HTERT RPE-1 (cell line): ENCODE results near the gene SNRPB.

Experiments used
- in situ Hi-C: fragments of 300-500 bp; cut with MboI; formaldehyde crosslinking; loops from 4 replicates; pipeline ENCODE4 v1.14.3; 2020; ENCODE audit warnings: low sequenced_read_pairs

SNRPB gene

DNA sequence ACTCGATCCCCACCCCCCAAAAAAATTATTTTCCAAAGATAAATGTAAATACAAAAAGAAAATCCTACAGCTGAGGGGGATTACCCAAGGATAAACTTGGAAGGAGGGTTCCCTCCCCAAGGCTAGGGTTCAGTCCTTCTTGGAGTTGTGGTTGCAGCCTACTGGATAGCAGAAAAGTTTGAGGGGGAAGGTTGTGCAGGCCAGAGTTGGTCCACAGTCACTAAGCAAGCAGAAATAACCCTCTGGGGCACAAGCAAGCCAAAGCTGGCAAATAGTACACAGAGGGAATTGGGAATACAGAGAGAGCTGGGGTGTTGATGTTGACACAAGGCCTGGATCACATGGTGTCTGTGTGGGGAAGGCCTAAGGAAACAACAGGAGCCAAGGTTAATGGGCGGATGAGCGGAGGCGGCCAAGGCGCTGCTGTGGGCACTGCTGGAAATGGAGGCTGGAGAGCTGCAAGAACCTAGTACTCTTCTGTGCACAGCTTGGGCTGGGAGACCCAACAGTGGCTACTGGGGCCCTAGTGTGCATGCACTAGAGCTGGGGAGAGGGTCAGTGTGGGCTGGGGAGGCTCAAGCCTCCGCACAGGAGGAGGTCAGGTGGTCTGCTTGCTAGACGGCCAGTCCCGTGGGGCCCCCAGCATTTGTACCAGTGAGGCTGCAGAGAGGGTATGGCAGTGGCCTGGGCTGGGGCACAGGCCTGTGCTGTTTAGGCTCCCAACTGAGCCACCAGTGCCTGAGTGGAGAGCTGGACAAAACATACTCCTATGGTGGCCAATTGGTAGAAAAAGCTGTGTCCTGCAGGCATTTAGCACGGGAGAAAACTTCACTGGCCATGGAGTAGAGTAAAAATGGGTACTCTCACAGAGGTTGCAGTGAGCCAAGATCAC is 5.5 kb upstream of the SNRPB start:
- in situ Hi-C loops: no loop called here

DNA sequence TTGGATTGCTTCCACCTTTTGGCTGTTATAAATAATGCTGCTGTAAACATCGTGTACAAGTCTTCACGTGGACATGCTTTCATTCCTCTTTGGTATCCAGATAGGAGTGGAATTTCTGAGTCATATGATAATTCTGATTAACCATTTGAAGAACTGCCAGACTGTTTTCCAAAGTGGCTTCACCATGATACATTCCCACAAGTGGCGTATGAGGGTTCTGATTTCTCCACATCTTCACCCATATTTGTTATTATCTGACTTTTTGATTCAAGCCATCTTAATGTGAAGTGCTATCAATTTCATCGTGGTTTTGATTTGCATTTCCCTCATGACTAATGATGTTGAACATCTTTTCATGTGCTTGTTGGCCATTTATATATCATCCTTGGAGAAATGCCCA is 2.9 kb upstream of the SNRPB start:
- in situ Hi-C loops: no loop called here

DNA sequence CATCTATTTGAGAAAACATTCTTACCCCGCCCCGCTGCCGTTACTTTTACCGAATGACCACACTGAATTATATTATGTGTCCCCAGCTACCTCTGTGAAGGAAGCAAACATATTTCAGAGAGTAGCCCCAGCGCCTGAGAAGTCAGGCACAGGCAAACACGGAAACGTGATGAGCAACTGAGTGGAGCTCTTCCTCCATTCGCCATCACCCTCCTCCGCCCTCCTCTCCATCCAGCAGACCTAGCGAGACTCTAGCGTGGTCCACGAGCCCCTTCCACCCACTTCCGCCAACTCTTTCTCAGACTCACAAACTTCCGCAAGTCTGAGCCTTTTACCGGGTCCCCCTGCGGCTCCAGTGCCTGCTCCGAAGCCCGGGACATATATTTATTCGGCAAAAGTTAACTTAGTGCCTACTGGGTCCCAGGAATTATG is 582 bp downstream of the SNRPB start:
- in situ Hi-C loops: no loop called here

DNA sequence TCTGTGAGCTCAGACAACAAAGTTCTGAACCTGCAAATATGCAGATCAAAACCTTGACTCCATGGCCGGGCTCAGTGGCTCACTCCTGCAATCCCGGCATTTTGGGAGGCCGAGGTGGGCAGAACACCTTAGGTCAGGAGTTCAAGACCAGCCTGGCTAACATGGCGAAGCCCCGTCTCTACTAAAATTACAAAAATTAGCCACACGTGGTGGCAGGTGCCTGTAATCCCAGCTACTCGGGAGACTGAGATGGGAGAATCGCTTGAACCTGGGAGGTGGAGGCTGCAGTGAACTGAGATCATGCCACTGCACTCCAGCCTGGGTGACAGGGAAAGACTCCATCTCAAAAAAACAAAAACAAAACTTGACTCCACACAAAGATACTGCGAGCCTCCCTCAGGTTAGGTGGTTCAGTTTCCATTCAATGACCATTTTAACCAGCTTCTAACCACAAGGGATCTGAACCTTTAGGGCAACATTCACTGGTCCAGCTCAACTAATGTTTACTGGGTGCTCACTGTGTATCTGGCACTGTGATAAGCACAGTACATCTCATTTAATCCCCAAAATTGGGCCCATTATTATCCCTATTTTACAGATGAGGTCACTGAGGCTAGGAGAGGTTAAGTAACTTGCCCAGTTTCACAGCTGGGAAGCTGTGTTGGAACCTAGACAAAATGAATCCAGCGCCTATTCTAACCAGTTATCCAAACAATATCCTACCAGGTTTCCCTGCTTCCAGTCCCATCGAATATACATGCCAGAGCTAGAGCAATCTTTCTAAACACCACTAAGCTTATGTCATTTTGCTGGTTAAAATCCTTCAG is 1.8 kb downstream of the SNRPB start:
- in situ Hi-C loops: no loop called here

DNA sequence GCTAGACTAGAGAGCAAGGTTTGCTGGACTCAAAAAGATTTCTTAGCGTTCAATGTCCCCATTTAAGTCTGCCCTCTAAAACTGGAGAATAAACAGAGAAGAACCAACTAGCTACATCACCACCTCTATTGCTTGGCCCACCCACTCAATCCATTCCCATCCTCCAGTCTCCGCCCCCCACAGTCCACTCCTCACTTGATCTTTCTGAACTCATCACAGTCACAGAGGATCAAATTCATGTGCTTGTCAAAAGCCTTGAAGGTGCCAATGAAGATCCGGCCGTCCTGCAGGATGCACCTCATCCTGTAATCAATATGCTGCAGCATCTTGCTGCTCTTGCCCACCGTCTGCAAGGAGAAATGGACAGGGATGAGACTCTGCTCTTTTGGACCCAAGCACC is 3.2 kb downstream of the SNRPB start:
- in situ Hi-C loops: no loop called here

DNA sequence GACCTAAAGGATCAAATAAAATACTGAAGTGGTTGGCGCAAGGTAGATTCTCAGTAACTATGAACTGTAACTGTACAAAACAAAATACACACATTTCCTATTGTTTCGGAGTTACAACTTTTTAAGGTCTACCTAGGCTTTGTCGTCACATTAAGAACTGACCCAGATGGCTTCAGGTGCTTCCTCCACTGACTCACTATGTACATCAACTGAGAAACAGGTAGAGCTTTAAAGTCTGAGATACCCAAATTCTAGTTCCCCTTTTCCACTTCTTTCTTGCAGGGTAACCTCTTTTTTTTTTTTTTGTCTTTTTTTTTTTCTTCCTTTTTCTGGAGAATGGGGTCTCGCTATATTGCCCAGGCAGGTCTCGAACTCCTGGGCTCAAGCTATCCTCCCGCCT is 5.5 kb downstream of the SNRPB start:
- in situ Hi-C loops: no loop called here

DNA sequence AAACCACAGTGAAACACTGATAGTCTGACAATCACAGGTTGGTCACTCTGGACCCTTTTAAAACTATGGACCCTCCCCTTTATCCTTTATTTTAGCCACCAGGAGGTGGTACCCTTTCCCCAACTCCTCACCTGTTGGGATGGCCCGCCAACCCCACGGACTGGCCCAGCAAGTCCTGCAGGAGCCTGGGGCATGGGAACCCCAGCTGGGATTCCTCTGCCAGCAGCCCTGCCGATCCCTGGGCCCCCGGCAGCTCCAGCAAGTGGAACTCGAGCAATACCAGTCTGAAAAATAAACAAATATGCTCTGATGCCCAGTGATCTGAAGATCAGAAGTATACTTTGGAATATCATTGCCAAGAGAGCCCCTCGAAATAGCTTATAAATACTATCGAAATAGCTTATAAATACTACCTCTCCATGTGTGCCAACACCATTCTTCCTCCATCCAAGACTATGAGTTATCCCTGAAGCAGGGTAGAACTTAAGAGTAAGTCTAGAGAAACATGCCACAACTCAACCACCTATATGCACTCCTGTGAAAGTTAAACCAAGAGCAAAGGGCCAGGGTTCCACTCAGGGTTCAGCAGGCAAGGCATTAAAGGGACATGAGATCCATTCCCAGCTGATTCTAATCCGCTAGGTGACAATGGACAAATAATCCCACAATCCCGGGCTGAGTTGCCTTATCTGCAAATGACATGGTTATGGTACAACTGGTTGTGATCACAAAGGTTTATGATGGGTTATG is 6.8 kb downstream of the SNRPB start:
- in situ Hi-C loops: no loop called here

DNA sequence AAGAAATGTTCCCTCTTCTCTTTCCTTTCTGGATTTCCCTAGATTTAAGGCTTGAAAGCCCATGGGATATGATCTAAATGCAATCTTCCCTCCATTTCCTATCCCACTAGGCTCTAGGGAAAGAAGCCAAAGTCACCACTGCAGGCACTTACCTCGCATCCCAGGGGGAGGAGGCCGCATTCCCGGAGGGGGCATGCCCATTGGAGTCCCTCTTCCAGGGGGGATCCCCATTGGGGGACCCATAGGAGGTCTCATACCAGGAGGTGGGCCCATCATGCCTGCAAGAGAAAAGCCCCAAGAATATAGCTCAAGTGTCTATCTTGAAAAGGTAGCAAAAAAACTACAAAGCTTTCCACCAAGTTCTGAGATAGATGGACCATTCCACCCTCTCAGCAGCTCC is 8.1 kb downstream of the SNRPB start:
- in situ Hi-C loops: no loop called here

DNA sequence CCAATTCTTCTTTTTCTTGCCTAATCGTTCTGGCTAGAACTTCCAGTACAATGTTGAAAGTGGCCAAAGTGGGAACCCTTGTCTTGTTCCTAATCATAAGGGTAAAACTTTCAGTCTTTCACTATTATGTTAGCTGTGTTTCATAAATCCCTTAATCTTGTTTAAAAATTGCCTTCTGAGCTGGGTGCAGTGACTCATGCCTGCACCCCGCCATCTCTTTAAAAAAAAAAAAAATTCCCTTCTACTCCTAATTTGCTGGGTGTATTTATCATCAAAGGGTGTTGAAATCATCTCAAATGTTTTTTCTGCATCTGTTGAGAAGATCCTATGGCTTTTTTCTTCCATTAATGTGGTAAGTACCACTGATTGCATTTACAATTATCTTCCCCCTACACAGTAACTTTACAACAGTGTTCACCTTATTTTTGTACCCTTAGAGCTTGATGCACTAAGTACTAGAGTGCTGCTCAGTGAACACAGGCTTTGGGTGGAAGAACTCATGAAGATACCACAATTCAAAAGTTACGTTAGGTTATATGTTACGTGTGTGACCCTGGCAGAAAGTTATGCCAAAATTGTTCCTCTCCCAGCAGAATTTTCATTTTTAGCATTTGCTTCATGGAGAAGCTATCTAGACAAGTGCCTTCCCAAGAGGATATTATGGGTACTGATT is 9.7 kb downstream of the SNRPB start:
- in situ Hi-C loops: no loop called here

DNA sequence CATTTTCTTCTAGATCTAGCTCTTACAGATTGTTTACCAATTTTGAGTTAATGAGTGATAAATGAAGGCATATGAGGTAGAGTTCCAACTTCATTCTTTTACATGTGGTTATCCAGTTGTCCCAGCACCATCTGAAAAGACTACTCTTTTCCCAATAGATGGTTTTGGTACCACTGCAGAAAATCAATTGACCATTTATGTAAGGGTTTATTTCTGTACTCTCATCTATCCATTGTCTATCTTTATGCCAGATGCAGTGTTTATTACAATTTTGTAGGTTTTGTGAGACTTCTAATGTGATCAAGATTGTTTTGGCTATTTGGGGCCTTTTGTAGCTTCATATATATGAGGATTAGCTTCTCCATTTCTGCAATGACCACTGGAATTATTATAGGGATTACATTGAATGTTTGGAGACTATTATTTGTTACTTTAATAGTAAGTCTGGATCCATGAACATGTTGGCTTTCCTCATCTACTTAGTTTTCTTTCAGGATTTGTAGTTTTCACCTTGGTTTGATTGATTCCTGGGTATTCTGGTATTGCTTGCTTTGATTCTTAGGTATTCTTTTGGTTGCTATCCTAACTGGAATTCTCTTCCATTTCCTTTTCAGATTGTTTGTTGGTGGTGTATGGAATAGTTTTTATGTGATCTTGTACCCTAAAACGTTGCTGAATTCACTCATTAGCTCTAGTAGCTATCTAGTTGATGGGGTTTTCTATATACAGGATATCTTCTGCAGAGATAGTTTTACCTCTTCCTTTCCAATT is 10.4 kb downstream of the SNRPB start:
- in situ Hi-C loops: no loop called here

DNA sequence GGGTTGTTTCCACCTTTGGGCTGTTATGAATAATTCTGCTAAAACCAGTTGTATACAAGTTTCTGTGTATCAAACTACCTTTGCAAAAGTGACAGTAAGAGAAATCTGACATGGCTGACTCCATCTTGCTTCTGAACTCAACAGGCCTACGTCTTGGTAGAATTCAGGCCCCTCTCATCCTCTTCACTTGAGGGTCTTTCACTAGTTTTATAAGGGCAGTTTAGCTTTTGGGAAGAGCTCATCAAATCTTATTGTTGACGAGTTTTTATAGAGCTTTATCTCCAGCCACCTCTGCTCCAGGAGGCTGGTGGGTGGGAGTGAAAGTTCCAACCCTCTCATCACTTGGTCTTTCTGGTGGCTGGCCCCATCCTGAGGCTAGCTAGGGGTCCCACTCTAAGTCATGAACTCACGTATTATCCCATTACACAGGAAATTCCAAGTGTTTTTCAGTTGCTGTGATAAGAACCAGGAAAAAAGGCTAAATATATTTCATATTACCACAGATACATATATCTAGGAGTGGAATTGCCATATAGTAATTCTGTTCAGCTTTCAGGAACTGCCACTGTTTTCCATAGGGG is 11.6 kb downstream of the SNRPB start:
- in situ Hi-C loops: no loop called here

DNA sequence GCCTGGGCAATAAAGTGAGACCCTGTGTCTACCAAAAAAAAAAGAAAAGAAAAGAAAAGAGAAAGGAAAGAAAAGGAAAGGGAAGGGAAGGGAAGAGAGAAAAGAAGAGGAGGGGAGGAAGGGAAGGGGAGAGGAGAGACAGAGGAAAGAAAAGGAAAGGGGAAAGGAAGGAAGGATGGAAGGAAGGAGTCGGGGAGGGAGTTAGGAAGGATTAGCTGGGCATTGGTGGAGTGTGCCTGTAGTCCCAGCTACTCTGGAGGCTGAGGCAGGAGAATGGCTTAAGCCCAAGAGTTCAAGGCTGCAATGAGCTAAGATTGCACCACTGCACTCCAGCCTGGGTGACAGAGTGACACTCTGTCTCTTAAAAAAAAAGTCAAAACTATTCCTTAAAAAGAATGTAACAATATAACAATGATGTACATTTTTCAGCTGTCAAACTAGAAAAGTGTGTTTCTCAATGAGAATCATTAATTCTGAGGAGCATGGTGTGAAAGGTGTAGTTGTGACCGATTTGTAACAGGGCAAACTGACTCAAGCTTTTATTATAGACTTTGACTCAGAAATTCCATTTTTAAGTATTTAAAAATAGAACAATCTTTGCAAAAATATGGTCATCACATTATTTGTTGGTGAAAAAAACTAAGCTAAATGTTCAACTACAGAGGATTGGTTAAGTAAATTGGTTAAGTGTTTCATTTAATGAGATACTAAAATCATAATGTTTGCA is 14.7 kb downstream of the SNRPB start:
- in situ Hi-C loops: no loop called here

DNA sequence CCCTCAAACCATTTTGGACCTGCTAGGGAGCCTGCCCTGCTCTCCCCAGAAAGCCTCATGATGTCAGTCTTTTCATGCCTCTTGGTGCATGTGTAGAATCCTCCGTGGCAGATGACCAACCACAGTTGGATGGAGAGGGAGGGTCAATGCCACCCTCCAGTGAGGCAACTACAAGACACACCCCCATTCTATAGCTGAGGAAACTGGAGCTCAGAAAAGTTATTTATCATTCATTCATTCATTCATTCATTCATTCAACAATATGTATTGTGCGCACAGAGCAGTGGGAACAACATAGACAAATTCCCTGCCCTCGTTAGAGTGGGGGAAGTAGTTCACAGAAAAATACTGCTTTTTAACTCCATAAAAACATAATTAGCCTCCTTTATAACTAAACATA is 16.8 kb downstream of the SNRPB start:
- in situ Hi-C loops: no loop called here

DNA sequence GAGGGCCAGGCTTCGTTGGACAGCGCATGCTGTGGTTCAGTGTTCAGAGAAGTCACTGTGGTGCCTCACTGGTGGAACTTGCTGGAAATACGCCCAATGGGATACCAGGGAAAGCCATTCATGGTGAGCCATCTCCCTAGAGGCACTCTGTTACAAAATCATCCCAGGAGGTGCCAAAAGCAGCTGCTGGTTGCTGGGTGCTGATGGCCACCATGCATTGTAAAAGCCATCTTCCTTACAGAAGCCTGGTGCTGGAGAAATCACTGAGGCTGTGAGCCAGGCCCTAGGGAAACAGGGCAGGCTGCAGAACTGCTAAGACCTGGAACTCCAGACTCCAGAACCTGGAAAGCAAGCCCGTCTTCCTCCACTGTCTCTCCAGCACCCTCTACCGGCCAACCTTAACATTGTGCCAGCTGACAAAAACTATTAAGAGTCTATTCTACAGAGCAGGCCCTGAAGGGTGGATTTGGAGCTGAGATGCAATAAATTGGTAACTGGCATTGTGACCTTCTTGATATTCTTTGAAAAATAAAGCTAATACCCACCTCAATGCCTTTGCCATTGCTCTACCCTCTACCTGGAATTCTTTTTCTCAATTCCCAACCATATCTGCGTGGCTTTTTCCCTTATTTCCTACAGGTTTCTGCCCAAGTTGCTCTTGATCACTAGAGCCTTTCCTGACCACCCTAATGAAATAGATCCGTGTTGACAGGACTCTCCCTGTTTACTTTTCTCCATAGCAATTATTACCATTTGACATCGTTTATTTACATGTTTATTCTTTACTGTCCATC is 18.5 kb downstream of the SNRPB start:
- in situ Hi-C loops: no loop called here

DNA sequence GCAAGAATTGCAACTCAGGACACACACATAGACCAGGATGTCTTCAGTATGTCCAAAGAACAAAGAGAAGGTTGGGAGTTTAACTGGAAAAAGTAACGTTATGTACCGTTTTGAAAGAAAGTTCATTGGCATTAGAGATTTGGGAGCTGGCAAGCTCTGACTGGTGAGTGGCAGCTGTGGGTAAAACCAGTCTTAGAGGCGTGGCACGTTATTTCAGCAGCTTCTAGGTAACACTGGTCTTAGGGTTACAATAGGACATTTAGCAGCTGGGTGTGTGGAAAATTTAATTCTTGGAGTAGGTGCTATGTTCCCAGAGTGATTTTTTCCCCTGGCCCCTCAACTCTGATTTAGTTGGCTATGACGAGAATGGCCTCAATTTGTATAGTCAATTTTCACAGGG is 19.2 kb downstream of the SNRPB start:
- in situ Hi-C loops: no loop called here

DNA sequence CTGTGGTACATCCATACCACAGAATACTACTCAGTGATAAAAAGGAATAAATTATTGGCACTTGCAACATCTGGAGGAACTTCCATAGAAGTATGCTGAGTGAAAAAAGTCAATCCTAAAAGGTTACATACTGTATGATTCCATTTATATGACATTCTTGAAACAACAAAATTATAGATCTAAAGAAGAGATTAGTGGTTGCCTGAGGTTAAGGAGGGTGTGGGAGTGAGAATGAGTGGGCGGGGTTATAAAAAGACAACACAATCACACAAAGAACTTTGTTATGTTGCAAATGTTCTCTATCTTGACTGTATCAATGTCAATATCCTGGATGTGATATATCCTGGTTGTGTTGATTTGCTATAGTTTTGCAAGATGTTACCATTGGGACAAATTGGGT is 21.2 kb downstream of the SNRPB start:
- in situ Hi-C loops: no loop called here

DNA sequence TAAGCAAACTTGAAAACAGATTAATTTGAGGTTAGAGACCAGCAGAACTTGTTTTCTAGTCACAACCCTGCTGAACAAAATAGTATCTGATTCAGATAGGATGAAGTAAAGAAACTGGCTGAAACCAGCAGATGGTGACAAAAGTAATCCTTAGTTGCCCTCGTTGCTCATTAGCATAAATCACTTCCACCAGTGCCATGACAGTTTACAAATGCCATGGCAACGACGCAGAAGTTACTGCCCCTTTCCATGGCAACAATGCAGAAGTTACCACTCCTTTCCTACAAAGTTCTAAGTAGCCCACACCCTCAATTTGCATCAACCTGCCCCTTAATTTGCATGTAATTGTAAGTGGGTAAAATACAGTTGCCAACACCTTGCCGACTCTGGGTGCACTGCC is 23.7 kb downstream of the SNRPB start:
- in situ Hi-C loops: no loop called here

DNA sequence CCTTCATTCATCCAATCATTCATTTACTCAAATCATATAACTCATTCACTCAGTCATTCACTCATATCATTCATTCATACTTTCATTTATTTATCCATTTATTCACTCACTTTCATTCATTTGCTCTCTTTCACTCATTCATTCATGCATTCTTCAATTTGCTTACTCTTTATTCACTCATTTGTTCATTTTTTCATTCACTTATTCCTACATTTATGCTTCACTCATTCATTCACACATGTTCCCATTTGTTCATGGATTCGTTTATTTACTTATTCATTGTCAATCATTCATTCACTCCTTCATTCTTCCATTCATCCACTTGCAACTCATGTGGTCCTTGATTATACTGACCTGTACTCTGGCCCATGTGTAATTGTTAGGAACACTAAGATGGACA is 39.4 kb downstream of the SNRPB start:
- in situ Hi-C loops: no loop called here
